ENCODE data around the gene GLRX5. TPM values are rescaled to one million over a fixed set of nuclear protein-coding genes. Genes with fewer than 3 reads are reported as not detected.
A peak's percentile ranks its signal among the peaks of the same experiment; 100 is the strongest.

GLRX5 gene
- total RNA-seq, 1 experiment from 2014 or later, result 23.2 TPM

- ChIA-PET POLR2A (ENCODE audit: unreplicated experiment) (no interaction called here), CTCF (no interaction called here)
- DNase-seq, result no peak
- Histone ChIP-seq H3F3A (ENCODE audit: insufficient read depth, low read depth) (peaks cover 39% of the 10 kb centered on the region), H3K9me2 (ENCODE audit: insufficient read depth) (no peaks in the 10 kb centered on the region), H4K20me1 (ENCODE audit: insufficient read depth) (no peaks in the 10 kb centered on the region), H3K36me3 (ENCODE audit: low read depth) (no peaks in the 10 kb centered on the region), H3K4me1 (replicated peaks; ENCODE audit: insufficient read depth) (peaks cover 66% of the 10 kb centered on the region), H3K4me2 (peak overlapping the region; percentile 71), H3K27me3 (ENCODE audit: insufficient read depth, low read depth) (no peaks in the 10 kb centered on the region), H3K79me2 (ENCODE audit: low read depth) (no peaks in the 10 kb centered on the region), H3K27ac (no peak overlapping the region), H2AFZ (no peak overlapping the region), H3K4me3 (no peak overlapping the region), H3K9me3 (ENCODE audit: insufficient read depth, low read depth) (no peaks in the 10 kb centered on the region)
- intact Hi-C loops (cut with micrococcal nuclease; ENCODE audit: unreplicated experiment), result no loop called here
- BruUV-seq (replicated peaks), result no TSS peak
- TF ChIP-seq CTCF (conservative IDR thresholded peaks at IDR 0.05), result no peak
- TF ChIP-seq EZH2 (IDR thresholded peaks at IDR 0.05; ENCODE audit: low read depth), result no peak
Observed at GRCh38 chr14:95522556-95522955, 12.3 kb upstream of the GLRX5 start.

GRCh38 chr14:95523051-95523814, 11.6 kb upstream of the GLRX5 start:
- Histone ChIP-seq H2AFZ (no peak overlapping the region), H3K9me2 (ENCODE audit: insufficient read depth) (no peaks in the 10 kb centered on the region), H3K4me2 (peak overlapping the region; percentile 71), H3F3A (ENCODE audit: insufficient read depth, low read depth) (peaks cover 39% of the 10 kb centered on the region), H3K79me2 (ENCODE audit: low read depth) (no peaks in the 10 kb centered on the region), H3K4me3 (peak overlapping the region; percentile 3; the same call in 1 of the 2 replicates), H3K27ac (peak overlapping the region; percentile 94), H3K4me1 (replicated peaks; ENCODE audit: insufficient read depth) (peaks cover 69% of the 10 kb centered on the region), H4K20me1 (ENCODE audit: insufficient read depth) (no peaks in the 10 kb centered on the region), H3K27me3 (ENCODE audit: insufficient read depth, low read depth) (no peaks in the 10 kb centered on the region), H3K36me3 (ENCODE audit: low read depth) (no peaks in the 10 kb centered on the region), H3K9me3 (ENCODE audit: insufficient read depth, low read depth) (no peaks in the 10 kb centered on the region)
- DNase-seq, result no peak
- TF ChIP-seq EZH2 (IDR thresholded peaks at IDR 0.05; ENCODE audit: low read depth), result no peak
- no peak for TF ChIP-seq CTCF (conservative IDR thresholded peaks at IDR 0.05)
- intact Hi-C loops (cut with micrococcal nuclease; ENCODE audit: unreplicated experiment), result no loop called here
- ChIA-PET CTCF (no interaction called here), POLR2A (ENCODE audit: unreplicated experiment) (no interaction called here)
- BruUV-seq (replicated peaks), result TSS peak; percentile 48

GRCh38 chr14:95523815-95524448, 10.9 kb upstream of the GLRX5 start:
- Histone ChIP-seq H3K4me2 (peak overlapping the region; percentile 71), H3F3A (ENCODE audit: insufficient read depth, low read depth) (peaks cover 40% of the 10 kb centered on the region), H3K79me2 (ENCODE audit: low read depth) (peaks cover 6% of the 10 kb centered on the region), H3K36me3 (ENCODE audit: low read depth) (no peaks in the 10 kb centered on the region), H3K27ac (peak overlapping the region; percentile 94), H4K20me1 (ENCODE audit: insufficient read depth) (no peaks in the 10 kb centered on the region), H3K4me1 (replicated peaks; ENCODE audit: insufficient read depth) (peaks cover 69% of the 10 kb centered on the region), H3K9me3 (ENCODE audit: insufficient read depth, low read depth) (no peaks in the 10 kb centered on the region), H3K9me2 (ENCODE audit: insufficient read depth) (no peaks in the 10 kb centered on the region), H3K27me3 (ENCODE audit: insufficient read depth, low read depth) (no peaks in the 10 kb centered on the region), H3K4me3 (no peak overlapping the region; the same call in 1 of the 2 replicates), H2AFZ (no peak overlapping the region)
- ChIA-PET POLR2A (ENCODE audit: unreplicated experiment) (no interaction called here), CTCF (no interaction called here)
- TF ChIP-seq EZH2 (IDR thresholded peaks at IDR 0.05; ENCODE audit: low read depth) (no peak), CTCF (conservative IDR thresholded peaks at IDR 0.05) (no peak)
- BruUV-seq (replicated peaks), result no TSS peak
- intact Hi-C loops (cut with micrococcal nuclease; ENCODE audit: unreplicated experiment), result no loop called here
- peak in 1 of 2 experiments; percentile 54 for DNase-seq
